Sigmoid colon (tissue), 7 donors: ENCODE results near the gene AK5. TPM values are rescaled to one million over a fixed set of nuclear protein-coding genes. Genes with fewer than 3 reads are reported as not detected.
"Not testable (repeated sequence)": the region's sequence is repeated elsewhere in the genome, so short reads cannot be mapped to it uniquely, and the experiment has no call there.

Experiments used
- DNase-seq: peaks from one replicate; pipeline ENCODE4 v3.0.0-alpha.2; 2019
- H3K27ac ChIP-seq, 4 donors: fragments of 200-600 bp; sonication (generic); one replicate each; pipeline ENCODE4 v1.5.1; 2016 to 2019; ENCODE audit warnings: mild to moderate bottlenecking in 1 of 4
- H3K27me3 ChIP-seq, 3 donors: fragments of 200-600 bp; sonication (generic); one replicate each; pipeline ENCODE4 v1.5.1; 2019; ENCODE audit warnings: mild to moderate bottlenecking in 1 of 3
- H3K36me3 ChIP-seq, 4 donors: fragments of 200-600 bp; sonication (generic); one replicate each; pipeline ENCODE4 v1.5.1; 2016 to 2019
- H3K4me1 ChIP-seq, 4 donors: fragments of 200-600 bp; sonication (generic); one replicate each; pipeline ENCODE4 v1.5.1; 2017 to 2019
- H3K4me3 ChIP-seq, 4 donors: fragments of 200-600 bp; sonication (generic); one replicate each; pipeline ENCODE4 v1.5.1; 2017 to 2019; ENCODE audit warnings: mild to moderate bottlenecking in 2 of 4, moderate library complexity in 1 of 4
- H3K9me3 ChIP-seq, 4 donors: fragments of 200-600 bp in 3 of 4; sonication (generic) in 3 of 4; one replicate each; pipeline versions ENCODE4 v1.5.1 to v1.6.1; 2013 to 2019
- CTCF ChIP-seq, 4 experiments: fragments of 450-650 bp in 3 of 4; fragments of 200-600 bp in 1 of 4; IDR thresholded peaks; one replicate each; pipeline ENCODE4 v1.5.1; 2016 to 2019; ENCODE audit warnings: antibody characterized with exemption in 4 of 4, mild to moderate bottlenecking in 3 of 4, moderate library complexity in 2 of 4
- EP300 ChIP-seq, 4 donors: sonication (generic); formaldehyde crosslinking; IDR thresholded peaks; one replicate each; pipeline ENCODE4 v1.6.1; 2017; ENCODE audit warnings: antibody characterized with exemption in 4 of 4
- POLR2A ChIP-seq, 2 donors: fragments of 450-650 bp; IDR thresholded peaks; one replicate each; pipeline ENCODE4 v1.6.1; 2016; ENCODE audit warnings: antibody characterized with exemption in 2 of 2, mild to moderate bottlenecking in 2 of 2, moderate library complexity in 2 of 2
- POLR2AphosphoS5 ChIP-seq, 4 donors: sonication (generic); formaldehyde crosslinking; IDR thresholded peaks; one replicate each; pipeline ENCODE4 v1.6.1; 2017; ENCODE audit warnings: antibody characterized with exemption in 4 of 4
- WGBS, 2 donors: extraction: QIAGEN DNeasy Blood & Tissue Kit; methylation state at CpG; one replicate each; pipeline ENCODE4 v1.1.7; 2013; 5-methylcytosine and 5-hydroxymethylcytosine counted together
- intact Hi-C: fragments of 100-400 bp; cut with DNase I; formaldehyde crosslinking; loops from one replicate; pipeline ENCODE4 v1.15.1; 2023
- polyA plus RNA-seq, 3 donors: library from polyadenylated mRNA; stranded (reverse); fragments of 200-250 nt; gene quantifications; one replicate each; pipeline ENCODE4 v1.2.3, GENCODE V29; 2013
- total RNA-seq, 4 donors: library from RNA; depleted of rRNA; stranded (reverse); fragments of >200 nt; gene quantifications; one replicate each; pipeline ENCODE4 v1.1.0, GENCODE V29; 2016
- donor health status: healthy with polysubstance abuse.
- donor health status: Bipolar disorder and iron deficiency.
- donor health status: healthy.

Gene AK5
- total and polyA plus RNA-seq, 7 donors, result 0.33 to 6.1 (median 1.9) TPM; not detected in 1

DNA sequence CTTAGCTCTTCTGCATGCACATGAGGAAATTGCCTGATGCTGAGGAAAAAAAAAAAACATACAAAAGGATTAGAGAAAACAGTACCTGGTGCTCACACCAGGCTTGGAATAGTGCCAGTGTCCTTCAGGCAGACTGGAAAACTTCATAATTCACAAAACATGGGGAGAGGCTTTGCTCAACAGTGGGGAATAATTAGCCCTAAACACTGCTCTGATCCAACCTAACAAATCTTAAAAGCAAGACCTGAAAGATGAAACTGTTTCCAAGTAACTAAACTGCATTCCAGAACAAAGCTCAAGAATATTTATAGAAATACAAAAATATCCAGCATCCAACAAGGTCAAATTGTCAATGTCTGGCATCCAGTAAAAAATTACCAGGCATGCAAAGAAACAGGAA lies 124.8 kb downstream of the AK5 start:
- DNase-seq, result no peak
- intact Hi-C loops, result no loop called here
- Histone ChIP-seq H3K9me3 (no peaks in the 10 kb centered on the region), H3K36me3 (no peaks in the 10 kb centered on the region), H3K27ac (no peak overlapping the region), H3K4me3 (no peak overlapping the region), H3K27me3 (no peaks in the 10 kb centered on the region), H3K4me1 (no peaks in the 10 kb centered on the region)
- no peak for TF ChIP-seq POLR2AphosphoS5 (IDR thresholded peaks at IDR 0.05)
- no peak for TF ChIP-seq CTCF (IDR thresholded peaks at IDR 0.05)
- no peak for TF ChIP-seq POLR2A (IDR thresholded peaks at IDR 0.05)
- TF ChIP-seq EP300 (IDR thresholded peaks at IDR 0.05), result no peak

- Histone ChIP-seq H3K4me1 (no peaks in the 10 kb centered on the region), H3K27ac (no peak overlapping the region), H3K4me3 (no peak overlapping the region), H3K9me3 (no peaks in the 10 kb centered on the region), H3K36me3 (no peaks in the 10 kb centered on the region), H3K27me3 (no peaks in the 10 kb centered on the region)
- DNase-seq, result no peak
- intact Hi-C loops, result no loop called here
- no peak for TF ChIP-seq POLR2A (IDR thresholded peaks at IDR 0.05)
- no peak for TF ChIP-seq CTCF (IDR thresholded peaks at IDR 0.05)
- no peak for TF ChIP-seq EP300 (IDR thresholded peaks at IDR 0.05)
- no peak for TF ChIP-seq POLR2AphosphoS5 (IDR thresholded peaks at IDR 0.05)
These were observed 126.0 kb downstream of the AK5 start for GRCh38 chr1:77407738-77408375.

- H3K27me3 ChIP-seq, H3K9me3 ChIP-seq, DNase-seq, intact Hi-C loops, H3K36me3 ChIP-seq, H3K27ac ChIP-seq, H3K4me1 ChIP-seq, H3K4me3 ChIP-seq: not testable (repeated sequence)
- WGBS, 2 donors, result 81 to 82% methylated on average over 4 of the region's 4 CpGs
These were observed 127.1 kb downstream of the AK5 start for GRCh38 chr1:77408933-77409332.

GRCh38 chr1:77412069-77412819 lies 130.4 kb downstream of the AK5 start:
- TF ChIP-seq POLR2A (IDR thresholded peaks at IDR 0.05), result no peak
- TF ChIP-seq POLR2AphosphoS5 (IDR thresholded peaks at IDR 0.05), result no peak
- no peak for TF ChIP-seq EP300 (IDR thresholded peaks at IDR 0.05)
- Histone ChIP-seq H3K4me1 (no peaks in the 10 kb centered on the region), H3K36me3 (no peaks in the 10 kb centered on the region), H3K27me3 (no peaks in the 10 kb centered on the region), H3K27ac (no peak overlapping the region), H3K9me3 (no peaks in the 10 kb centered on the region), H3K4me3 (no peak overlapping the region)
- 63 to 76% methylated on average over 9 of the region's 9 CpGs for WGBS, 2 donors
- intact Hi-C loops, result no loop called here
- DNase-seq, result no peak

- 50 to 57% methylated on average over 8 of the region's 8 CpGs for WGBS, 2 donors
- no peaks in the 10 kb centered on the region for H3K27me3 ChIP-seq
- H3K4me1 ChIP-seq, result no peaks in the 10 kb centered on the region
- H3K4me3 ChIP-seq, result no peak overlapping the region
- H3K27ac ChIP-seq, result no peak overlapping the region
- DNase-seq, result no peak
- no peaks in the 10 kb centered on the region for H3K36me3 ChIP-seq
- no peak for TF ChIP-seq EP300 (IDR thresholded peaks at IDR 0.05)
- no peak for TF ChIP-seq CTCF (IDR thresholded peaks at IDR 0.05)
- TF ChIP-seq POLR2AphosphoS5 (IDR thresholded peaks at IDR 0.05), result no peak
- no peak for TF ChIP-seq POLR2A (IDR thresholded peaks at IDR 0.05)
- H3K9me3 ChIP-seq, result no peaks in the 10 kb centered on the region
- intact Hi-C loops, result no loop called here
These were observed 131.2 kb downstream of the AK5 start for GRCh38 chr1:77412820-77413530.
